CD8-positive, alpha-beta memory T cell (primary cell): ENCODE data around the gene TRIM33. TPM values are rescaled to one million over a fixed set of nuclear protein-coding genes. Genes with fewer than 3 reads are reported as not detected.

Experiments used
- CTCF ChIA-PET: fragments of 350-600 bp; sonication (Branson Sonifier 250); formaldehyde crosslinking; loops from one replicate; lab custom pipeline; 2021; ENCODE audit warnings: antibody characterized with exemption; lab: Charles Lee
- POLR2A ChIA-PET: fragments of 350-600 bp; sonication (Branson Sonifier 250); formaldehyde crosslinking; loops from one replicate; lab custom pipeline; 2021; ENCODE audit warnings: antibody characterized with exemption; lab: Charles Lee
- DNase-seq, 5 donors: peaks; one replicate each; pipeline versions ENCODE4 v3.0.0 to v3.0.0-alpha.2; 2020 to 2022; ENCODE audit warnings: mixed read lengths in 1 of 5
- H3K27ac ChIP-seq: one replicate; pipeline ENCODE4 v1.7.0; 2013; ENCODE audit warnings: low read depth, mild to moderate bottlenecking, low read length, moderate library complexity
- H3K27me3 ChIP-seq: 2 replicates; pipeline ENCODE4 v1.7.0; 2013; ENCODE audit warnings: low read length, mild to moderate bottlenecking; ENCODE audit not compliant: insufficient read depth, poor library complexity, severe bottlenecking
- H3K36me3 ChIP-seq: 2 replicates; pipeline ENCODE4 v1.7.0; 2013; ENCODE audit warnings: mild to moderate bottlenecking, low read length, moderate library complexity; ENCODE audit not compliant: insufficient read depth
- H3K4me1 ChIP-seq: 2 replicates; pipeline ENCODE4 v1.7.0; 2013; ENCODE audit warnings: mild to moderate bottlenecking, low read length, moderate library complexity; ENCODE audit not compliant: insufficient read depth
- H3K4me3 ChIP-seq: 2 replicates; pipeline ENCODE4 v1.7.0; 2013; ENCODE audit warnings: mild to moderate bottlenecking, low read length
- H3K9me3 ChIP-seq: 2 replicates; pipeline ENCODE4 v1.7.0; 2013; ENCODE audit warnings: mild to moderate bottlenecking, low read length
- H3K27ac Mint-ChIP-seq, 8 donors: one replicate each; pipeline ENCODE4 v1.8.0; 2020 to 2021; ENCODE audit warnings: mixed read lengths in 8 of 8, mild to moderate bottlenecking in 6 of 8, inconsistent platforms in 3 of 8, moderate library complexity in 3 of 8
- H3K27me3 Mint-ChIP-seq, 2 donors: one replicate each; pipeline ENCODE4 v1.8.0; 2020 to 2021; ENCODE audit warnings: mixed read lengths in 2 of 2, mild to moderate bottlenecking in 1 of 2, moderate library complexity in 1 of 2
- H3K36me3 Mint-ChIP-seq, 3 donors: one replicate each; pipeline ENCODE4 v1.8.0; 2020 to 2021; ENCODE audit warnings: mixed read lengths in 3 of 3, inconsistent platforms in 1 of 3, mild to moderate bottlenecking in 1 of 3
- H3K4me1 Mint-ChIP-seq, 3 donors: one replicate each; pipeline ENCODE4 v1.8.0; 2020 to 2021; ENCODE audit warnings: mixed read lengths in 3 of 3, inconsistent platforms in 1 of 3, mild to moderate bottlenecking in 1 of 3
- H3K4me3 Mint-ChIP-seq, 7 donors: one replicate each; pipeline ENCODE4 v1.8.0; 2020 to 2021; ENCODE audit warnings: mixed read lengths in 7 of 7, mild to moderate bottlenecking in 6 of 7, moderate library complexity in 4 of 7, inconsistent platforms in 2 of 7
- H3K9me3 Mint-ChIP-seq, 5 donors: one replicate each; pipeline ENCODE4 v1.8.0; 2020 to 2022; ENCODE audit warnings: mixed read lengths in 5 of 5, mild to moderate bottlenecking in 3 of 5, moderate library complexity in 2 of 5, inconsistent platforms in 1 of 5
- polyA plus RNA-seq: library from polyadenylated mRNA; unstranded; fragments of 300-500 nt; fragmentation: Illumina TruSeq; gene quantifications from one replicate; pipeline ENCODE4 v1.2.3, GENCODE V29; 2021
- total RNA-seq, 2 experiments: library from RNA; stranded (reverse); gene quantifications; one replicate each; pipeline ENCODE4 v1.2.3, GENCODE V29; 2021

Gene TRIM33
- total and polyA plus RNA-seq, 3 experiments from 2014 or later: 32.0 to 45.3 (median 35.6) TPM

- no peaks in the 10 kb centered on the region for H3K27me3 ChIP-seq
- Mint-ChIP-seq H3K4me3 (no peak overlapping the region), H3K27me3 (peaks cover 0 to 2% of the 10 kb centered on the region in 2 donors), H3K27ac (no peak overlapping the region), H3K36me3 (peaks cover 5 to 54% (median 17%) of the 10 kb centered on the region in 3 donors), H3K4me1 (peaks cover 41 to 57% (median 54%) of the 10 kb centered on the region in 3 donors), H3K9me3 (no peaks in the 10 kb centered on the region)
- peaks cover 13% of the 10 kb centered on the region for H3K4me1 ChIP-seq
- POLR2A ChIA-PET: no interaction called here
- no peak for DNase-seq
- H3K36me3 ChIP-seq: no peaks in the 10 kb centered on the region
- CTCF ChIA-PET: no interaction called here
- no peak overlapping the region for H3K27ac ChIP-seq
- H3K9me3 ChIP-seq: no peaks in the 10 kb centered on the region
- H3K4me3 ChIP-seq: no peak overlapping the region
Measured at GRCh38 chr1:114462341-114462740, 48.7 kb downstream of the TRIM33 start.

- Histone ChIP-seq H3K4me3 (no peak overlapping the region), H3K27me3 (no peaks in the 10 kb centered on the region), H3K36me3 (peaks cover 6% of the 10 kb centered on the region), H3K9me3 (no peaks in the 10 kb centered on the region), H3K27ac (no peak overlapping the region), H3K4me1 (no peaks in the 10 kb centered on the region)
- H3K9me3 Mint-ChIP-seq: no peaks in the 10 kb centered on the region
- peak overlapping the region; percentile 9 to 93 (median 60) for H3K27ac Mint-ChIP-seq
- H3K36me3 Mint-ChIP-seq: peaks cover 5 to 86% (median 15%) of the 10 kb centered on the region in 3 donors
- CTCF ChIA-PET: no interaction called here
- H3K4me3 Mint-ChIP-seq: no peak overlapping the region
- peaks cover 0 to 2% of the 10 kb centered on the region in 2 donors for H3K27me3 Mint-ChIP-seq
- DNase-seq: no peak
- peaks cover 19 to 36% (median 28%) of the 10 kb centered on the region in 3 donors for H3K4me1 Mint-ChIP-seq
- POLR2A ChIA-PET: no interaction called here
Measured at GRCh38 chr1:114458237-114458777, 52.7 kb downstream of the TRIM33 start.

- Mint-ChIP-seq H3K4me3 (no peak overlapping the region), H3K9me3 (no peaks in the 10 kb centered on the region), H3K36me3 (peaks cover 5 to 87% (median 17%) of the 10 kb centered on the region in 3 donors), H3K27ac (peak overlapping the region in 3 of 8 donors; percentile 9 to 93 (median 54)), H3K4me1 (peaks cover 20 to 36% (median 26%) of the 10 kb centered on the region in 3 donors), H3K27me3 (peaks cover 0 to 2% of the 10 kb centered on the region in 2 donors)
- H3K27ac ChIP-seq: no peak overlapping the region
- POLR2A ChIA-PET: no interaction called here
- H3K4me3 ChIP-seq: no peak overlapping the region
- CTCF ChIA-PET: no interaction called here
- H3K4me1 ChIP-seq: no peaks in the 10 kb centered on the region
- no peak for DNase-seq
- H3K36me3 ChIP-seq: peaks cover 6% of the 10 kb centered on the region
- no peaks in the 10 kb centered on the region for H3K27me3 ChIP-seq
- no peaks in the 10 kb centered on the region for H3K9me3 ChIP-seq
Measured at GRCh38 chr1:114457675-114458236, 53.2 kb downstream of the TRIM33 start.

- Histone ChIP-seq H3K9me3 (no peaks in the 10 kb centered on the region), H3K36me3 (peaks cover 6% of the 10 kb centered on the region), H3K27me3 (no peaks in the 10 kb centered on the region), H3K4me1 (no peaks in the 10 kb centered on the region), H3K27ac (no peak overlapping the region), H3K4me3 (no peak overlapping the region)
- CTCF ChIA-PET: no interaction called here
- Mint-ChIP-seq H3K27ac (no peak overlapping the region), H3K36me3 (peaks cover under 1 to 81% (median 19%) of the 10 kb centered on the region in 3 donors), H3K4me1 (peaks cover 20 to 33% (median 26%) of the 10 kb centered on the region in 3 donors), H3K27me3 (peaks cover 0 to 1% of the 10 kb centered on the region in 2 donors), H3K9me3 (no peaks in the 10 kb centered on the region), H3K4me3 (no peak overlapping the region)
- POLR2A ChIA-PET: no interaction called here
- no peak for DNase-seq
Measured at GRCh38 chr1:114456586-114456985, 54.4 kb downstream of the TRIM33 start.

GRCh38 chr1:114455102-114455785, 55.8 kb downstream of the TRIM33 start:
- ChIA-PET POLR2A (interaction anchor here (0.6 kb wide), 1 partner anchor 12 kb away, joined by 5 read pairs; no protein-coding TSS in a partner anchor), CTCF (no interaction called here)
- no peaks in the 10 kb centered on the region for H3K9me3 Mint-ChIP-seq
- Histone ChIP-seq H3K27me3 (no peaks in the 10 kb centered on the region), H3K4me3 (no peak overlapping the region), H3K27ac (no peak overlapping the region), H3K36me3 (peaks cover 6% of the 10 kb centered on the region), H3K9me3 (no peaks in the 10 kb centered on the region), H3K4me1 (no peaks in the 10 kb centered on the region)
- H3K27me3 Mint-ChIP-seq: peaks cover 0 to 1% of the 10 kb centered on the region in 2 donors
- peak overlapping the region in 4 of 8 donors; percentile 36 to 63 (median 44) for H3K27ac Mint-ChIP-seq
- DNase-seq: no peak
- peaks cover 17 to 27% (median 25%) of the 10 kb centered on the region in 3 donors for H3K4me1 Mint-ChIP-seq
- H3K4me3 Mint-ChIP-seq: no peak overlapping the region
- H3K36me3 Mint-ChIP-seq: peaks cover 0 to 81% (median 21%) of the 10 kb centered on the region in 3 donors

- Histone ChIP-seq H3K9me3 (no peaks in the 10 kb centered on the region), H3K4me3 (no peak overlapping the region), H3K27me3 (no peaks in the 10 kb centered on the region), H3K36me3 (peaks cover 6% of the 10 kb centered on the region), H3K4me1 (no peaks in the 10 kb centered on the region), H3K27ac (no peak overlapping the region)
- H3K27ac Mint-ChIP-seq: peak overlapping the region in 2 of 8 donors; percentile 36 to 38
- H3K4me3 Mint-ChIP-seq: no peak overlapping the region
- ChIA-PET POLR2A (interaction anchor here (0.6 kb wide), 1 partner anchor 11 kb away, joined by 5 read pairs; no protein-coding TSS in a partner anchor), CTCF (no interaction called here)
- H3K4me1 Mint-ChIP-seq: peaks cover 17 to 21% (median 18%) of the 10 kb centered on the region in 3 donors
- DNase-seq: no peak
- H3K27me3 Mint-ChIP-seq: peaks cover 0 to 1% of the 10 kb centered on the region in 2 donors
- no peaks in the 10 kb centered on the region for H3K9me3 Mint-ChIP-seq
- H3K36me3 Mint-ChIP-seq: peaks cover 3 to 75% (median 19%) of the 10 kb centered on the region in 3 donors
Measured at GRCh38 chr1:114454539-114454938, 56.5 kb downstream of the TRIM33 start.

- ChIA-PET CTCF (no interaction called here), POLR2A (no interaction called here)
- Histone ChIP-seq H3K9me3 (no peaks in the 10 kb centered on the region), H3K27ac (no peak overlapping the region), H3K4me3 (no peak overlapping the region), H3K36me3 (peaks cover 6% of the 10 kb centered on the region), H3K27me3 (no peaks in the 10 kb centered on the region), H3K4me1 (no peaks in the 10 kb centered on the region)
- no peak overlapping the region for H3K4me3 Mint-ChIP-seq
- H3K9me3 Mint-ChIP-seq: no peaks in the 10 kb centered on the region
- no peak for DNase-seq
- H3K27ac Mint-ChIP-seq: peak overlapping the region in 1 of 8 donors; percentile 38
- peaks cover 0 to 1% of the 10 kb centered on the region in 2 donors for H3K27me3 Mint-ChIP-seq
- H3K4me1 Mint-ChIP-seq: peaks cover 10 to 13% (median 12%) of the 10 kb centered on the region in 3 donors
- peaks cover 3 to 69% (median 16%) of the 10 kb centered on the region in 3 donors for H3K36me3 Mint-ChIP-seq
Measured at GRCh38 chr1:114453361-114453784, 57.6 kb downstream of the TRIM33 start.
